Measurements from ENCODE around the gene SULT2B1. TPM values are rescaled to one million over a fixed set of nuclear protein-coding genes. Genes with fewer than 3 reads are reported as not detected.

Gene SULT2B1
- total and polyA plus RNA-seq, 4 donors, result 0.14 to 0.24 TPM; not detected in 2

- WGBS, result under 1% methylated on average over 35 of the region's 35 CpGs
- Histone ChIP-seq H3K4me3 (ENCODE audit: low read depth in 1 of 3, low read length in 3 of 3) (peak overlapping the region; percentile 59 to 86 (median 75)), H3K4me1 (ENCODE audit: control insufficient read depth in 4 of 4, insufficient read depth in 4 of 4, low read length in 3 of 4) (peaks cover 12 to 55% (median 38%) of the 10 kb centered on the region in 4 donors), H3K36me3 (ENCODE audit: control insufficient read depth in 4 of 4, insufficient read depth in 3 of 4, low read depth in 1 of 4, low read length in 3 of 4) (peaks cover 0 to 3% (median 1%) of the 10 kb centered on the region in 4 donors), H3K27ac (ENCODE audit: low read depth in 1 of 2, low read length in 2 of 2) (peak overlapping the region; percentile 98 to 99), H3K9me3 (ENCODE audit: control insufficient read depth in 4 of 4, low read length in 3 of 4) (no peaks in the 10 kb centered on the region), H3K9ac (ENCODE audit: low read depth in 1 of 2, low read length in 2 of 2) (peak overlapping the region; percentile 60 to 81), H3K27me3 (ENCODE audit: control insufficient read depth in 4 of 4, insufficient read depth in 4 of 4, low read length in 3 of 4) (no peaks in the 10 kb centered on the region)
- TF ChIP-seq HNF4G (IDR thresholded peaks at IDR 0.05) (no peak), REST (IDR thresholded peaks at IDR 0.05) (no peak), EGR1 (IDR thresholded peaks at IDR 0.05; ENCODE audit: low read depth in 2 of 2) (no peak), FOXA1 (IDR thresholded peaks at IDR 0.05) (no peak), GABPA (IDR thresholded peaks at IDR 0.05 in 1 of 2, conservative IDR thresholded peaks at IDR 0.05 in 1 of 2) (no peak), MAX (IDR thresholded peaks at IDR 0.05) (no peak), JUND (IDR thresholded peaks at IDR 0.05) (no peak), SP1 (IDR thresholded peaks at IDR 0.05) (no peak), TAF1 (conservative IDR thresholded peaks at IDR 0.05) (no peak), YY1 (IDR thresholded peaks at IDR 0.05) (no peak), FOXA2 (IDR thresholded peaks at IDR 0.05) (no peak), ATF3 (IDR thresholded peaks at IDR 0.05) (no peak), RXRA (IDR thresholded peaks at IDR 0.05) (no peak), HNF4A (conservative IDR thresholded peaks at IDR 0.05) (no peak), RAD21 (IDR thresholded peaks at IDR 0.05) (no peak), CTCF (IDR thresholded peaks at IDR 0.05; ENCODE audit: low read depth, low read length, missing input control) (no peak), NR2F2 (IDR thresholded peaks at IDR 0.05) (no peak), ZBTB33 (IDR thresholded peaks at IDR 0.05) (no peak)
- DNase-seq (ENCODE audit: low spot score), result peak; percentile 41
These were observed 84.2 kb downstream of the SULT2B1 start for GRCh38 chr19:48635966-48636858.

Data from liver (tissue), 9 donors.